GM13976 (cell line): ENCODE results near the gene TEDDM1.
A peak's percentile ranks its signal among the peaks of the same experiment; 100 is the strongest.

ENCODE experiments used
- DNase-seq: peaks from one replicate; pipeline ENCODE4 v3.0.0; 2012; ENCODE audit warnings: low spot score
- CTCF ChIP-seq: IDR thresholded peaks from 2 replicates; pipeline ENCODE4 v1.5.1; 2012; ENCODE audit warnings: borderline replicate concordance, mild to moderate bottlenecking; ENCODE audit not compliant: insufficient read depth; ENCODE audit errors: extremely low read depth, missing control alignments, control extremely low read depth
- in situ Hi-C: fragments of 300-500 bp; cut with MboI; formaldehyde crosslinking; loops from one replicate; pipeline ENCODE4 v1.12.0; 2022; ENCODE audit warnings: low sequenced_read_pairs, mixed read lengths, inconsistent platforms; ENCODE audit not compliant: unreplicated experiment

The TEDDM1 gene

GRCh38 chr1:182394055-182394775 lies 6.3 kb downstream of the TEDDM1 start:
- in situ Hi-C loops: loop anchor here (10.0 kb wide), 1 partner anchor 309 kb away; no protein-coding TSS in a partner anchor
- DNase-seq: no peak
- no peak for TF ChIP-seq CTCF

- no peak for TF ChIP-seq CTCF
- in situ Hi-C loops: loop anchor here (10.0 kb wide), 1 partner anchor 308 kb away; no protein-coding TSS in a partner anchor
- DNase-seq: no peak
These were observed 8.1 kb downstream of the TEDDM1 start for GRCh38 chr1:182392050-182393028.

- DNase-seq: peak; percentile 94
- in situ Hi-C loops: loop anchor here (10.0 kb wide), 1 partner anchor 307 kb away; no protein-coding TSS in a partner anchor
- TF ChIP-seq CTCF: no peak
These were observed 9.0 kb downstream of the TEDDM1 start, which contains the start of gene GLUL for GRCh38 chr1:182391362-182392049. GLUL (minus strand) TSS chr1:182391790; CDS start chr1:182388737, 3,053 bp downstream.

- in situ Hi-C loops: loop anchor here (10.0 kb wide), 1 partner anchor 306 kb away; no protein-coding TSS in a partner anchor
- no peak for TF ChIP-seq CTCF
- DNase-seq: no peak
These were observed 9.5 kb downstream of the TEDDM1 start for GRCh38 chr1:182391028-182391361.

GRCh38 chr1:182389619-182390047 lies 10.8 kb downstream of the TEDDM1 start:
- no peak for TF ChIP-seq CTCF
- DNase-seq: no peak
- in situ Hi-C loops: loop anchor here (10.0 kb wide), 1 partner anchor 305 kb away; no protein-coding TSS in a partner anchor

- no peak for TF ChIP-seq CTCF
- no peak for DNase-seq
- in situ Hi-C loops: no loop called here
These were observed 11.9 kb downstream of the TEDDM1 start for GRCh38 chr1:182388392-182389134.
